Mesenchymal stem cell (in vitro differentiated cells and primary cell): Measurements from ENCODE around the gene TNKS1BP1.
A peak's percentile ranks its signal among the peaks of the same experiment; 100 is the strongest.

Experiments
- DNase-seq: peaks from one replicate; pipeline ENCODE4 v3.0.0-alpha.2; 2013
- H2AFZ ChIP-seq: one replicate; pipeline ENCODE4 v1.6.1; 2013; ENCODE audit warnings: low read depth, mild to moderate bottlenecking, control low read depth, inconsistent platforms, low read length, moderate library complexity
- H2AK5ac ChIP-seq: 2 replicates; pipeline ENCODE4 v1.6.1; 2013; ENCODE audit warnings: low read length, moderate library complexity, mild to moderate bottlenecking, inconsistent platforms; ENCODE audit not compliant: severe bottlenecking
- H2BK120ac ChIP-seq: one replicate; pipeline ENCODE4 v1.6.1; 2013; ENCODE audit warnings: low read depth, mild to moderate bottlenecking, inconsistent platforms, low read length, moderate library complexity
- H2BK12ac ChIP-seq, 2 experiments: one replicate each; pipeline ENCODE4 v1.6.1; 2013; ENCODE audit warnings: inconsistent platforms in 2 of 2, low read length in 2 of 2, mild to moderate bottlenecking in 2 of 2, moderate library complexity in 2 of 2, control low read depth in 1 of 2
- H2BK15ac ChIP-seq: one replicate; pipeline ENCODE4 v1.6.1; 2013; ENCODE audit warnings: mild to moderate bottlenecking, low read depth, inconsistent platforms; ENCODE audit not compliant: poor library complexity, severe bottlenecking
- H2BK5ac ChIP-seq: 2 replicates; pipeline ENCODE4 v1.6.1; 2013; ENCODE audit warnings: low read depth, mild to moderate bottlenecking, low read length, control low read depth, inconsistent platforms; ENCODE audit not compliant: poor library complexity, severe bottlenecking
- H3K14ac ChIP-seq, 2 experiments: one replicate each; pipeline ENCODE4 v1.6.1; 2013; ENCODE audit warnings: inconsistent platforms in 2 of 2, low read length in 2 of 2, control low read depth in 1 of 2, mild to moderate bottlenecking in 1 of 2, moderate library complexity in 1 of 2
- H3K18ac ChIP-seq, 2 experiments: one replicate each; pipeline ENCODE4 v1.6.1; 2013; ENCODE audit warnings: inconsistent platforms in 2 of 2, low read length in 2 of 2, control low read depth in 1 of 2, low read depth in 1 of 2, mild to moderate bottlenecking in 1 of 2
- H3K23ac ChIP-seq, 2 experiments: one replicate each; pipeline ENCODE4 v1.6.1; 2013; ENCODE audit warnings: inconsistent platforms in 2 of 2, low read length in 2 of 2, mild to moderate bottlenecking in 2 of 2, moderate library complexity in 2 of 2, control low read depth in 1 of 2
- H3K27ac ChIP-seq: 2 replicates; pipeline ENCODE4 v1.5.1; 2013; ENCODE audit warnings: mild to moderate bottlenecking, moderate library complexity, low read length, control low read depth, inconsistent platforms; ENCODE audit not compliant: poor library complexity, severe bottlenecking
- H3K27me3 ChIP-seq, 2 experiments: 2 replicates each; pipeline versions ENCODE4 v1.6.1 to v1.7.0; 2013; ENCODE audit warnings: low read length in 2 of 2, mild to moderate bottlenecking in 2 of 2, moderate library complexity in 2 of 2, control low read depth in 1 of 2, inconsistent platforms in 1 of 2; ENCODE audit not compliant: control insufficient read depth in 1 of 2, insufficient read depth in 1 of 2
- H3K36me3 ChIP-seq, 2 experiments: 2 replicates each; pipeline versions ENCODE4 v1.6.1 to v1.7.0; 2013; ENCODE audit warnings: low read length in 2 of 2, control low read depth in 1 of 2, inconsistent platforms in 1 of 2, low read depth in 1 of 2, mild to moderate bottlenecking in 1 of 2; ENCODE audit not compliant: insufficient read depth in 2 of 2, control insufficient read depth in 1 of 2
- H3K4ac ChIP-seq, 2 experiments: one replicate each; pipeline ENCODE4 v1.6.1; 2013; ENCODE audit warnings: inconsistent platforms in 2 of 2, low read length in 2 of 2, mild to moderate bottlenecking in 2 of 2, moderate library complexity in 2 of 2, control low read depth in 1 of 2, low read depth in 1 of 2
- H3K4me1 ChIP-seq: 2 replicates; pipeline ENCODE4 v1.6.1; 2013; ENCODE audit warnings: low read depth, low read length, control low read depth; ENCODE audit not compliant: control insufficient read depth, insufficient read depth
- H3K4me2 ChIP-seq: 2 replicates; pipeline ENCODE4 v1.6.1; 2013; ENCODE audit warnings: low read length, mild to moderate bottlenecking, inconsistent platforms; ENCODE audit not compliant: poor library complexity, severe bottlenecking
- H3K4me3 ChIP-seq, 2 experiments: 2 replicates each; pipeline versions ENCODE4 v1.5.1 to v1.7.0; 2013; ENCODE audit warnings: low read length in 2 of 2, mild to moderate bottlenecking in 2 of 2, control low read depth in 1 of 2, low read depth in 1 of 2; ENCODE audit not compliant: insufficient read depth in 1 of 2
- H3K79me1 ChIP-seq: replicated peaks from 2 replicates; pipeline ENCODE4 v1.6.1; 2013; ENCODE audit warnings: mild to moderate bottlenecking, control low read depth, low read length, inconsistent platforms; ENCODE audit not compliant: poor library complexity, severe bottlenecking
- H3K9ac ChIP-seq: 2 replicates; pipeline ENCODE4 v1.7.0; 2013; ENCODE audit warnings: mild to moderate bottlenecking, low read length, moderate library complexity
- H3K9me3 ChIP-seq: 2 replicates; pipeline ENCODE4 v1.7.0; 2013; ENCODE audit warnings: mild to moderate bottlenecking, low read length; ENCODE audit not compliant: control insufficient read depth
- H4K8ac ChIP-seq: one replicate; pipeline ENCODE4 v1.6.1; 2013; ENCODE audit warnings: inconsistent platforms, mild to moderate bottlenecking, low read length, moderate library complexity
- H4K91ac ChIP-seq: one replicate; pipeline ENCODE4 v1.6.1; 2013; ENCODE audit warnings: mild to moderate bottlenecking, low read length, inconsistent platforms
- WGBS: methylation state at CpG from one replicate; pipeline ENCODE4 v1.1.7; 2013; ENCODE audit warnings: mixed read lengths; 5-methylcytosine and 5-hydroxymethylcytosine counted together

The TNKS1BP1 gene

DNA sequence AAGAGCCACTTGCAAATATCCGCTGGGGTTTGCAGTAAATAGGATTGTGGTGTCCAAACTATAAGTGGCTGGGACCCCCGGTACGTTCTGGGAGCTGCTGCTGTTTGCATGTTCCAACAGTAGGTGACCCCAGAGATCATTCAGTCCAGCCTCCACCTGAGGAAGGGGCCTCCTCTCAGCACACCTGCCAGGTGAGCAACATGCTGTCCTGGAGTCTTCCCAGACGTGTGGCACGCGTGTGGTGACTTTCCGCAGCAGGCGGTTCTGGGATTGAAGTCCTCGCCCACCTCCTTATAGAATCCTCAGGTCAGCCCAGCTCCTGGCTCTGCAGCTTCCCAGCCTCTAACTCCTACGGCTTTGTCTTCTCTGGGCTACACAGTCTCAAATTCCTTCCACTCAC lies 20.1 kb upstream of the TNKS1BP1 start:
- peaks cover 3% of the 10 kb centered on the region for H3K4me1 ChIP-seq
- H3K4ac ChIP-seq = no peak overlapping the region
- no peak overlapping the region for H2AK5ac ChIP-seq
- H3K18ac ChIP-seq = no peak overlapping the region
- peak overlapping the region; percentile 57 for H3K9ac ChIP-seq
- no peak overlapping the region for H3K4me2 ChIP-seq
- no peaks in the 10 kb centered on the region for H3K79me1 ChIP-seq
- no peak overlapping the region for H3K23ac ChIP-seq
- peaks cover 6 to 38% of the 10 kb centered on the region in 2 experiments for H3K27me3 ChIP-seq
- no peaks in the 10 kb centered on the region for H3K36me3 ChIP-seq
- H4K8ac ChIP-seq = no peak overlapping the region
- H4K91ac ChIP-seq = no peak overlapping the region
- no peak overlapping the region for H2BK120ac ChIP-seq
- no peak overlapping the region for H3K27ac ChIP-seq
- no peaks in the 10 kb centered on the region for H3K9me3 ChIP-seq
- no peak overlapping the region for H2BK5ac ChIP-seq
- H2BK12ac ChIP-seq = no peak overlapping the region
- 91% methylated on average over 10 of the region's 10 CpGs for WGBS
- H2AFZ ChIP-seq = no peak overlapping the region
- no peak overlapping the region for H2BK15ac ChIP-seq
- DNase-seq = no peak
- no peak overlapping the region for H3K14ac ChIP-seq
- no peak overlapping the region for H3K4me3 ChIP-seq

DNA sequence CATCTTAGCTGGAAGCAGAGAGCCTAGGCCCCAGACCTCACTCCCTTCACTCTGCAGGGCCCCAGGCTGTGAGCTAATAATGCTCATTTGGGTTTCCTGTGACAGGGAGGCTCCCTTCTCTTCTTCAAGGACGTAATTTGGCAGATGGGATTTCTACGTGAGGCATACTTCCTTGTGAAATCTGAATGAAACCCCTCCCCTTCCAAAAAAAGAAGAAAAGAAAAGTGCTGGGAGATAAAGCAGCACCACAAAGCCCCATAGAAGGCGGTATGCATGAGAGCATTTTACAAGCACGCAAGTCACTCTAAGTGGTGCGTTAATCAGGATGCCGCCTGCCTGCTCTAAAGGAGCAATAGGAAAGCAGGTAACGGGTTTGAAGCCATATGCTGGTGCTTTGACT lies 19.1 kb upstream of the TNKS1BP1 start:
- no peak overlapping the region for H3K4ac ChIP-seq

DNA sequence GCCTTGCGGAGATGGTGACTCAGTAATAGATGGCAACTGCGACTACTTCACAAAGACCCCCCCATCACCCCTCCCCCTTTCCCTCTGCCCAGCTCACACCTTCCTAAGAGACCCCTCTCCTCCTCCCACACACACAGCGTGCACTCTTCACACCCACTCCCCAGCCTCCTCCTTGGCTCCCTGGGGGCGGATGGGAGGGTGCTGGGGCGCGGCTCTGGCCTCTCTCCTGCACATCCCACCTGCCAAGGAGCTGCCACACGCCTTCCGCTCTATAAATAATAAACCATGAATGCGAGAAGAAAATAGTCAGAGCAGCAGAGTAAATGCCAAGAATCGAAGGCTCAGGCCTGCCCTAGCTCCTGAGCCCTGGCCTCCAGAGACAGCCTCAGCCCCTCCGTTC lies 17.9 kb upstream of the TNKS1BP1 start:
- no peaks in the 10 kb centered on the region for H3K79me1 ChIP-seq
- no peak overlapping the region for H2BK5ac ChIP-seq
- no peaks in the 10 kb centered on the region for H3K9me3 ChIP-seq
- no peak for DNase-seq
- H4K91ac ChIP-seq = no peak overlapping the region
- H3K27me3 ChIP-seq = peaks cover 24 to 54% of the 10 kb centered on the region in 2 experiments
- no peak overlapping the region for H3K9ac ChIP-seq
- H3K27ac ChIP-seq = no peak overlapping the region
- no peak overlapping the region for H3K14ac ChIP-seq
- no peaks in the 10 kb centered on the region for H3K36me3 ChIP-seq
- H3K23ac ChIP-seq = no peak overlapping the region
- no peak overlapping the region for H2BK12ac ChIP-seq
- H2AFZ ChIP-seq = no peak overlapping the region
- no peak overlapping the region for H3K4me3 ChIP-seq
- no peak overlapping the region for H3K18ac ChIP-seq
- no peak overlapping the region for H3K4ac ChIP-seq
- peak overlapping the region; percentile 48 for H2BK15ac ChIP-seq
- no peak overlapping the region for H2BK120ac ChIP-seq
- H3K4me1 ChIP-seq = no peaks in the 10 kb centered on the region
- H3K4me2 ChIP-seq = no peak overlapping the region
- no peak overlapping the region for H4K8ac ChIP-seq
- 79% methylated on average over 11 of the region's 11 CpGs for WGBS
- H2AK5ac ChIP-seq = no peak overlapping the region

More for the DNA sequence above, 19.1 kb upstream of the TNKS1BP1 start:
- H2BK15ac ChIP-seq = no peak overlapping the region
- no peak overlapping the region for H2BK5ac ChIP-seq
- H2AK5ac ChIP-seq = no peak overlapping the region
- no peak for DNase-seq
- no peaks in the 10 kb centered on the region for H3K4me1 ChIP-seq
- H3K36me3 ChIP-seq = no peaks in the 10 kb centered on the region
- H4K8ac ChIP-seq = no peak overlapping the region
- peaks cover 16 to 48% of the 10 kb centered on the region in 2 experiments for H3K27me3 ChIP-seq
- H3K14ac ChIP-seq = no peak overlapping the region
- no peak overlapping the region for H3K9ac ChIP-seq
- no peak overlapping the region for H3K4me2 ChIP-seq
- no peaks in the 10 kb centered on the region for H3K9me3 ChIP-seq
- H3K79me1 ChIP-seq = no peaks in the 10 kb centered on the region
- H2BK12ac ChIP-seq = no peak overlapping the region
- H3K4me3 ChIP-seq = no peak overlapping the region
- no peak overlapping the region for H3K23ac ChIP-seq
- H3K27ac ChIP-seq = no peak overlapping the region
- H3K18ac ChIP-seq = no peak overlapping the region
- H2BK120ac ChIP-seq = no peak overlapping the region
- 61% methylated on average over 6 of the region's 7 CpGs for WGBS
- no peak overlapping the region for H4K91ac ChIP-seq
- H2AFZ ChIP-seq = no peak overlapping the region

DNA sequence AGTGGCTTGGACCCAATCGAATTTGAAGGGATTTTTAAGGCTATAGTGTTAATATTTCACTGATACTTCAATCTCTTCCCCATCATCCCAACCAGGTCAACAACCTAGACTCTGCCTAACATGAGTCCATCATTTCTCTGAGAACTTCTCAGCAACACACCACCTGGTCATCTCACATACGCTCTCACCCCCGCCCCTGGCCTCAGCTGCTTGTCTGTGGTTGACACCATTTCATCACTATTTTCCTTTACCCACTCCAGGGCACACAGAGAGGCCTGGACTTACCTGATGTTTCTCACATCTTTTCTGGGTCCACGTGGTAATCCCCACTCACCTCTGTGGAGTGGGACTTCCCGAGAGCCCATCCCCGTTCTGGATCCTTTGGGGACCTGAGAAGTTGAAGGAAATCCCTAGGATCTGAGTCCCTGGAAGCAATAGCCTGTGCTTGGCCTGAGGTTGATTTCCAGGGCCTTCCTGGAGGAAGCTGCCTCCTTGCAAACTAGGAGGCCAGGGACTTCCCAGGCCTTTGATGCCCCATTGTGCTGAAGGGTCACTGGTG lies 16.6 kb upstream of the TNKS1BP1 start:
- peaks cover 24 to 43% of the 10 kb centered on the region in 2 experiments for H3K27me3 ChIP-seq

More for the DNA sequence above, 16.6 kb upstream of the TNKS1BP1 start:
- DNase-seq = no peak
- no peaks in the 10 kb centered on the region for H3K36me3 ChIP-seq
- no peak overlapping the region for H3K9ac ChIP-seq
- no peak overlapping the region for H3K27ac ChIP-seq
- H3K23ac ChIP-seq = no peak overlapping the region
- no peak overlapping the region for H3K4ac ChIP-seq
- H3K14ac ChIP-seq = no peak overlapping the region
- no peaks in the 10 kb centered on the region for H3K9me3 ChIP-seq
- H2BK120ac ChIP-seq = no peak overlapping the region
- H3K4me3 ChIP-seq = no peak overlapping the region
- no peak overlapping the region for H4K91ac ChIP-seq
- no peak overlapping the region for H3K18ac ChIP-seq
- H3K4me2 ChIP-seq = no peak overlapping the region
- no peak overlapping the region for H2AFZ ChIP-seq
- WGBS = 73% methylated on average over 5 of the region's 6 CpGs
- H4K8ac ChIP-seq = no peak overlapping the region
- H3K4me1 ChIP-seq = no peaks in the 10 kb centered on the region
- no peak overlapping the region for H2BK5ac ChIP-seq
- H3K79me1 ChIP-seq = peaks cover under 1% of the 10 kb centered on the region
- no peak overlapping the region for H2AK5ac ChIP-seq
- H2BK15ac ChIP-seq = peak overlapping the region; percentile 13
- no peak overlapping the region for H2BK12ac ChIP-seq
